Bronchial epithelial cell (primary cell): Measurements from ENCODE around the gene SEMA6A. TPM values are rescaled to one million over a fixed set of nuclear protein-coding genes. Genes with fewer than 3 reads are reported as not detected.

ENCODE experiments used
- DNase-seq: peaks from one replicate; pipeline ENCODE4 v3.0.0-alpha.2; 2010; ENCODE audit warnings: low read depth
- FAIRE-seq: peaks from 2 replicates; lab custom pipeline; 2011; peaks lifted over from hg19 to GRCh38; lab: Jason Lieb, UNC
- H3K27me3 ChIP-seq: 2 replicates; pipeline ENCODE4 v1.5.1; 2011; ENCODE audit warnings: low read length; ENCODE audit not compliant: control insufficient read depth, insufficient read depth
- H3K36me3 ChIP-seq: 2 replicates; pipeline ENCODE4 v1.5.1; 2011; ENCODE audit warnings: low read length; ENCODE audit not compliant: control insufficient read depth, insufficient read depth
- H3K4me3 ChIP-seq: 2 replicates; pipeline ENCODE4 v1.5.1; 2011; ENCODE audit warnings: mild to moderate bottlenecking, low read depth, low read length, control low read depth
- CTCF ChIP-seq: IDR thresholded peaks from 2 replicates; pipeline ENCODE4 v1.5.1; 2011; ENCODE audit warnings: mild to moderate bottlenecking, moderate library complexity, low read length, control low read depth, inconsistent platforms; ENCODE audit not compliant: insufficient read depth, severe bottlenecking
- total RNA-seq: library from RNA; depleted of rRNA; stranded (reverse); fragments of >200 nt; gene quantifications from 2 replicates; pipeline ENCODE4 v1.2.1, GENCODE V29; 2014

The SEMA6A gene
- total RNA-seq, 1 donor from 2014 or later, result 0.53 TPM

DNA sequence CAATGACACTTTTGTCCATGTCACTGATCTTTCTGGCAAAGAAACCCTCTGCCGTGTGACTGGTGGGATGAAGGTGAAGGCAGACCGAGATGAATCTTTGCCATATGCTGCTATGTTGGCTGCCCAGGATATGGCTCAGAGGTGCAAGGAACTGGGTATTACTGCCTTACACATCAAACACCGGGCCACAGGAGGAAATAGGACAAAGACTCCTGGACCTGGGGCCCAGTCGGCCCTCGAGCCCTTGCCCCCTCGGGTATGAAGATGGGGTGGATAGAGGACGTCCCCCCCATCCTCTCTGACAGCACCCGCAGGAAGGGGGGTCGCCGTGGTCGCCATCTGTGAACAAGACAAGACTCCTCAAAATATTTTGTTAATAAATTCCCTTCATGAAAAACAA lies 12.0 kb downstream of the SEMA6A start:
- Histone ChIP-seq H3K27me3 (no peaks in the 10 kb centered on the region), H3K4me3 (no peak overlapping the region), H3K36me3 (no peaks in the 10 kb centered on the region)
- no peak for FAIRE-seq
- no peak for TF ChIP-seq CTCF
- no peak for DNase-seq

DNA sequence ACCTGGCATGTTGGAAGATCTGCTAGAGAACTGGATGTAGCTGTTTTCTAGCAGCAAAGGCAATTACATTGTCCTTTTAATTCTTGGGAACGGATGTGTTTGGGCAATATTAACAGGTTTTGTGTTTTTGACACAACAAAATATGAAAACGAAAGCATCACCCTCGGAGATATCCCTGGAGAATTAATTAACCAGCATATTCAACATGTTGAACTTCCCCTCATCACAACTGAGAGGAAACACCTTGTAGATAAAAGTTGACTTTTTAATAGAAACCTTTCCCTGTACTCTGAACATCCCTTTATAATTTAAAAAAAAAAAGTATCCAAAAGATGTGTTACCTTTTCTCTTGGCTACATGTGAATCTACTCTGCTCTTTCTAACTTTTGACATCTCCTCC lies 13.0 kb downstream of the SEMA6A start:
- no peak for TF ChIP-seq CTCF
- DNase-seq, result no peak
- Histone ChIP-seq H3K4me3 (no peak overlapping the region), H3K27me3 (no peaks in the 10 kb centered on the region), H3K36me3 (no peaks in the 10 kb centered on the region)
- FAIRE-seq, result no peak

GRCh38 chr5:116559673-116560164 lies 14.9 kb downstream of the SEMA6A start:
- no peak for TF ChIP-seq CTCF
- FAIRE-seq, result no peak
- no peak for DNase-seq
- H3K27me3 ChIP-seq, result no peaks in the 10 kb centered on the region
- no peaks in the 10 kb centered on the region for H3K36me3 ChIP-seq
- H3K4me3 ChIP-seq, result no peak overlapping the region

DNA sequence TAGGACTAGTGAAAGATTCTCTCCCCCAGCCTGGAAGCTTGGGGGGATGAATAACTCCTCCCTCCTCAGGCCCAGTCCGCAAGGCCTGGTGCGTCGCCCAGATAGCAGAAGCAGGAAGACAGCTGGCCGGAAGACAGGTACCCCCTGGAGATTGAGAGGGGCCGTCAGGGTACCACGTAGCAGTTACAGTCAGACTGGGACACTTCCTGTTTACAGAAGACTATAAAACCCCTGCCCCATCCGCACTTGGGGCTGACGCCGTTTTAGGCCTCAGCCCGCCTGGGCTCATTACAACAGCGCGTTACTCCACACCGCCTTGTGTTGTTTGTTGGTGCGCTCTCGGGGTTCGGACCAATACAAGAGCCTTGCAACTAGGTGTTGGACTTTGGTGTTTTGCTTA lies 15.4 kb downstream of the SEMA6A start:
- no peak for TF ChIP-seq CTCF
- Histone ChIP-seq H3K27me3 (no peaks in the 10 kb centered on the region), H3K36me3 (no peaks in the 10 kb centered on the region), H3K4me3 (no peak overlapping the region)
- DNase-seq (no peak), FAIRE-seq (peak; percentile 32)

GRCh38 chr5:116557669-116558271 lies 16.9 kb downstream of the SEMA6A start:
- H3K36me3 ChIP-seq, result no peaks in the 10 kb centered on the region
- H3K27me3 ChIP-seq, result no peaks in the 10 kb centered on the region
- peak; percentile 52 for DNase-seq
- peak; percentile 54 for TF ChIP-seq CTCF
- FAIRE-seq, result no peak
- H3K4me3 ChIP-seq, result no peak overlapping the region

GRCh38 chr5:116554764-116555163 lies 19.9 kb downstream of the SEMA6A start:
- no peak for FAIRE-seq
- no peak for DNase-seq
- Histone ChIP-seq H3K27me3 (no peaks in the 10 kb centered on the region), H3K4me3 (no peak overlapping the region), H3K36me3 (no peaks in the 10 kb centered on the region)
- no peak for TF ChIP-seq CTCF
